Ovary (tissue), 9 donors: ENCODE results near the gene DRC7. TPM values are rescaled to one million over a fixed set of nuclear protein-coding genes. Genes with fewer than 3 reads are reported as not detected.

Source experiments
- DNase-seq, 5 donors: peaks; one replicate each; pipeline ENCODE4 v3.0.0-alpha.2; 2019 to 2020
- H3K27ac ChIP-seq, 2 donors: fragments of 200-600 bp; one replicate each; pipeline versions ENCODE4 v1.5.1 to v1.8.0; 2019 to 2022
- H3K27me3 ChIP-seq: fragments of 200-600 bp; one replicate; pipeline ENCODE4 v1.8.0; 2022
- H3K36me3 ChIP-seq: fragments of 200-600 bp; sonication (generic); one replicate; pipeline ENCODE4 v1.5.1; 2019
- H3K4me1 ChIP-seq: one replicate; pipeline ENCODE4 v1.8.1; 2013; ENCODE audit warnings: mild to moderate bottlenecking, moderate library complexity; ENCODE audit not compliant: insufficient read depth
- H3K4me3 ChIP-seq: fragments of 200-600 bp; sonication (generic); one replicate; pipeline ENCODE4 v1.5.1; 2017
- H3K9me3 ChIP-seq, 2 donors: fragments of 200-600 bp in 1 of 2; sonication (generic) in 1 of 2; one replicate each; pipeline versions ENCODE4 v1.5.1 to v1.8.1; 2013 to 2019; ENCODE audit warnings: mild to moderate bottlenecking in 1 of 2, moderate library complexity in 1 of 2
- CTCF ChIP-seq, 3 donors: fragments of 450-650 bp in 2 of 3; fragments of 200-600 bp in 1 of 3; IDR thresholded peaks; one replicate each; pipeline versions ENCODE4 v1.5.1 to v1.8.0; 2016 to 2022; ENCODE audit warnings: antibody characterized with exemption in 3 of 3, mild to moderate bottlenecking in 1 of 3
- EP300 ChIP-seq: sonication (generic); formaldehyde crosslinking; IDR thresholded peaks from one replicate; pipeline ENCODE4 v1.6.1; 2017; ENCODE audit warnings: antibody characterized with exemption
- POLR2A ChIP-seq: fragments of 450-650 bp; IDR thresholded peaks from one replicate; pipeline ENCODE4 v1.6.1; 2017; ENCODE audit warnings: antibody characterized with exemption, mild to moderate bottlenecking, moderate library complexity
- WGBS, 3 donors: extraction: QIAGEN DNeasy Blood & Tissue Kit in 1 of 3; methylation state at CpG; one replicate each; pipeline versions ENCODE4 v1.1.5 to v1.1.7; 2013 to 2017; 5-methylcytosine and 5-hydroxymethylcytosine counted together
- intact Hi-C, 4 donors: fragments of 100-400 bp; cut with DNase I; formaldehyde crosslinking; loops; one replicate each; pipeline versions ENCODE4 v1.11.0 to v1.15.1; 2022 to 2023
- polyA plus RNA-seq, 2 donors: library from polyadenylated mRNA; stranded (reverse); fragments of 200-250 nt in 1 of 2; fragments of 350-450 nt in 1 of 2; fragmentation: Illumina TruSeq in 1 of 2; extraction: RNeasy Lipid Tissue Mini Kit (QIAGEN cat#74804) in 1 of 2; gene quantifications; one replicate each; pipeline ENCODE4 v1.2.3, GENCODE V29; 2013 to 2014
- total RNA-seq, 7 donors: library from RNA; depleted of rRNA in 2 of 7; stranded (reverse); fragments of >200 nt in 2 of 7; fragmentation: NEBNext Ultra II Directional in 3 of 7; extraction: Animal tissue kit (Norgen Biotek cat#: 25700) in 3 of 7; gene quantifications; one replicate each; pipeline versions ENCODE4 v1.1.0 to v1.2.4, GENCODE V29; 2016 to 2023
- donor health status: DM: no; HTN: no; CAD: no; lungs with moderate emphysema.
- donor health status: DM: no; HTN: no; CAD: no.
- donor health status: Bipolar disorder and iron deficiency.
- donor health status: DM: yes; HTN: yes; CAD: no.
- donor health status: DM: no; HTN: no; CAD: no.
- donor health status: DM: yes; HTN: yes; CAD: no.

Gene DRC7
- total and polyA plus RNA-seq, 9 donors, result 0.07 to 12.5 (median 0.67) TPM; not detected in 3

GRCh38 chr16:57766714-57767348, 72.2 kb downstream of the DRC7 start:
- 91 to 92% (median 92%) methylated on average over 15 of the region's 15 CpGs for WGBS, 3 donors

GRCh38 chr16:57769541-57770145, 75.0 kb downstream of the DRC7 start:
- Histone ChIP-seq H3K4me3 (no peak overlapping the region), H3K36me3 (no peaks in the 10 kb centered on the region), H3K27me3 (no peaks in the 10 kb centered on the region), H3K27ac (no peak overlapping the region), H3K9me3 (no peaks in the 10 kb centered on the region), H3K4me1 (no peaks in the 10 kb centered on the region)
- DNase-seq, result no peak
- 86 to 92% (median 87%) methylated on average over 22 of the region's 22 CpGs for WGBS, 3 donors
- TF ChIP-seq EP300 (no peak), CTCF (IDR thresholded peaks at IDR 0.05) (no peak)
- intact Hi-C loops, result no loop called here

More at GRCh38 chr16:57766714-57767348, 72.2 kb downstream of the DRC7 start:
- DNase-seq, result no peak
- Histone ChIP-seq H3K9me3 (no peaks in the 10 kb centered on the region), H3K4me1 (no peaks in the 10 kb centered on the region), H3K27ac (no peak overlapping the region), H3K36me3 (no peaks in the 10 kb centered on the region), H3K4me3 (no peak overlapping the region), H3K27me3 (no peaks in the 10 kb centered on the region)
- intact Hi-C loops, result no loop called here
- no peak for TF ChIP-seq CTCF (IDR thresholded peaks at IDR 0.05)
- TF ChIP-seq EP300, result no peak
- no peak for TF ChIP-seq POLR2A

- Histone ChIP-seq H3K27me3 (no peaks in the 10 kb centered on the region), H3K36me3 (no peaks in the 10 kb centered on the region), H3K27ac (no peak overlapping the region), H3K4me3 (no peak overlapping the region), H3K4me1 (no peaks in the 10 kb centered on the region), H3K9me3 (no peaks in the 10 kb centered on the region)
- no peak for TF ChIP-seq EP300
- no peak for TF ChIP-seq CTCF (IDR thresholded peaks at IDR 0.05)
- TF ChIP-seq POLR2A, result no peak
- 90 to 93% (median 92%) methylated on average over 15 of the region's 15 CpGs for WGBS, 3 donors
- DNase-seq, result no peak
- intact Hi-C loops, result no loop called here
Measured at GRCh38 chr16:57770361-57770760, 75.8 kb downstream of the DRC7 start.

- no peaks in the 10 kb centered on the region for H3K9me3 ChIP-seq
- intact Hi-C loops, result no loop called here
- no peaks in the 10 kb centered on the region for H3K27me3 ChIP-seq
- no peaks in the 10 kb centered on the region for H3K4me1 ChIP-seq
- no peak for DNase-seq
- no peak overlapping the region for H3K27ac ChIP-seq
- no peak overlapping the region for H3K4me3 ChIP-seq
- WGBS, 3 donors, result 90 to 93% (median 92%) methylated on average over 22 to 26 of the region's 26 CpGs
- no peak for TF ChIP-seq POLR2A
- TF ChIP-seq EP300, result no peak
- no peak for TF ChIP-seq CTCF (IDR thresholded peaks at IDR 0.05)
- no peaks in the 10 kb centered on the region for H3K36me3 ChIP-seq
Measured at GRCh38 chr16:57771141-57771785, 76.7 kb downstream of the DRC7 start.
